HepG2 (cell line): Measurements from ENCODE around the gene LST1. TPM values are rescaled to one million over a fixed set of nuclear protein-coding genes. Genes with fewer than 3 reads are reported as not detected.

Experiments used
- ATF2 ChIP-seq: sonication (generic); formaldehyde crosslinking; IDR thresholded peaks from 2 replicates; pipeline ENCODE4 v1.4.0; 2020; ENCODE audit warnings: missing genetic modification reagents
- BRD4 ChIP-seq: sonication (generic); formaldehyde crosslinking; IDR thresholded peaks from 2 replicates; pipeline ENCODE4 v1.4.0; 2020; ENCODE audit warnings: missing genetic modification reagents
- CERS6 ChIP-seq: sonication (generic); formaldehyde crosslinking; IDR thresholded peaks from 2 replicates; pipeline ENCODE4 v1.5.0; 2020; ENCODE audit warnings: missing genetic modification reagents
- EP300 ChIP-seq, 3 experiments: sonication (generic) in 1 of 3; formaldehyde crosslinking in 1 of 3; IDR thresholded peaks; 2 replicates each; pipeline versions ENCODE4 v1.5.1 to v1.6.1; 2011 to 2020; ENCODE audit warnings: low read depth in 2 of 3, low read length in 2 of 3, borderline replicate concordance in 1 of 3, improper control_type of control experiment in 1 of 3, mild to moderate bottlenecking in 1 of 3, missing genetic modification reagents in 1 of 3, moderate library complexity in 1 of 3
- FUBP1 ChIP-seq: sonication (generic); formaldehyde crosslinking; IDR thresholded peaks from 2 replicates; pipeline ENCODE4 v1.5.1; 2020; ENCODE audit warnings: missing genetic modification reagents, mild to moderate bottlenecking, borderline replicate concordance
- KDM5B ChIP-seq: sonication (generic); formaldehyde crosslinking; IDR thresholded peaks from 2 replicates; pipeline ENCODE4 v1.4.0; 2020; ENCODE audit warnings: missing genetic modification reagents, mild to moderate bottlenecking, borderline replicate concordance
- PHF21A ChIP-seq: sonication (generic); formaldehyde crosslinking; IDR thresholded peaks from 2 replicates; pipeline ENCODE4 v1.5.0; 2020; ENCODE audit warnings: mild to moderate bottlenecking, missing genetic modification reagents
- RFX3 ChIP-seq: IDR thresholded peaks from 2 replicates; pipeline ENCODE4 v1.6.1; 2016; ENCODE audit warnings: missing biosample characterization, missing genetic modification reagents
- SMC3 ChIP-seq: IDR thresholded peaks from 2 replicates; pipeline ENCODE4 v1.6.1; 2011; ENCODE audit warnings: low read length, improper control_type of control experiment
- ZBTB1 ChIP-seq: sonication (generic); formaldehyde crosslinking; IDR thresholded peaks from 2 replicates; pipeline ENCODE4 v1.4.0; 2020; ENCODE audit warnings: missing genetic modification reagents, borderline replicate concordance
- ZBTB49 ChIP-seq: sonication (generic); formaldehyde crosslinking; IDR thresholded peaks from 2 replicates; pipeline ENCODE4 v1.4.0; 2020; ENCODE audit warnings: missing genetic modification reagents, borderline replicate concordance
- ZFP36L1 ChIP-seq: sonication (generic); formaldehyde crosslinking; IDR thresholded peaks from 2 replicates; pipeline ENCODE4 v1.8.0; 2022; ENCODE audit warnings: mild to moderate bottlenecking, missing genetic modification reagents, moderate library complexity
- ZNF230 ChIP-seq: sonication (generic); formaldehyde crosslinking; IDR thresholded peaks from 2 replicates; pipeline ENCODE4 v1.4.0; 2020; ENCODE audit warnings: mild to moderate bottlenecking, missing genetic modification reagents
- ZNF337 ChIP-seq: sonication (generic); formaldehyde crosslinking; IDR thresholded peaks from 2 replicates; pipeline ENCODE4 v1.5.1; 2020; ENCODE audit warnings: missing genetic modification reagents, low read depth, mild to moderate bottlenecking, borderline replicate concordance
- ZNF670 ChIP-seq: sonication (generic); formaldehyde crosslinking; IDR thresholded peaks from 2 replicates; pipeline ENCODE4 v1.8.0; 2022; ENCODE audit warnings: mild to moderate bottlenecking, missing genetic modification reagents, borderline replicate concordance
- ZNF710 ChIP-seq: sonication (generic); formaldehyde crosslinking; IDR thresholded peaks from 2 replicates; pipeline ENCODE4 v1.5.0; 2020; ENCODE audit warnings: mild to moderate bottlenecking, missing genetic modification reagents, borderline replicate concordance
- ZNF777 ChIP-seq: sonication (generic); formaldehyde crosslinking; IDR thresholded peaks from 2 replicates; pipeline ENCODE4 v1.4.0; 2020; ENCODE audit warnings: missing genetic modification reagents
- polyA plus RNA-seq, 8 experiments: library from polyadenylated mRNA; depleted of rRNA in 3 of 8; stranded (reverse) in 7 of 8; unstranded in 1 of 8; fragments of >200 nt; fragmentation: Illumina TruSeq in 4 of 8; extraction: Trizol in 4 of 8; gene quantifications; 2 replicates each; pipeline versions ENCODE4 v1.2.1 to v1.2.3, GENCODE V29; 2011 to 2016; ENCODE audit warnings: low read depth in 4 of 8, missing spikeins in 1 of 8, mixed read lengths in 1 of 8; ENCODE audit not compliant: insufficient read depth in 1 of 8
- total RNA-seq, 5 experiments: library from RNA; depleted of rRNA; stranded (reverse); fragments of >200 nt; fragmentation: Illumina TruSeq; extraction: Trizol; gene quantifications; 2 replicates each; pipeline ENCODE4 v1.2.3, GENCODE V29; 2016; ENCODE audit warnings: low read depth in 1 of 5

LST1 gene
- total and polyA plus RNA-seq, 2 of the 13 experiments (the other 11 are each of a cell fraction or from before 2014, with no cell fraction given), result not detected

GRCh38 chr6:31614684-31615578, 28.9 kb downstream of the LST1 start, which contains the start of gene AIF1 (continued):
- TF ChIP-seq ATF2 (no peak), SMC3 (no peak), ZNF337 (no peak), RFX3 (CRISPR knock-in tag) (no peak), ZBTB49 (no peak), ZBTB1 (CRISPR knock-in tag) (no peak), PHF21A (CRISPR knock-in tag) (peak; percentile 70), ZNF670 (CRISPR knock-in tag) (0 out of 2 replicates have a peak, but pooled peaks have one; percentile 0), ZNF230 (no peak), KDM5B (CRISPR knock-in tag) (0 out of 2 replicates have a peak, but pooled peaks have one; percentile 28), CERS6 (no peak), EP300 (IDR thresholded peaks at IDR 0.05; ENCODE audit: low read depth in 2 of 2, low read length in 2 of 2) (peak in 1 of 2 experiments; percentile 12; a peak in 1 of 4 replicates), EP300 (CRISPR knock-in tag; IDR thresholded peaks at IDR 0.05; ENCODE audit: borderline replicate concordance) (no peak), BRD4 (CRISPR knock-in tag) (0 out of 2 replicates have a peak, but pooled peaks have one; percentile 20), ZFP36L1 (CRISPR knock-in tag) (0 out of 2 replicates have a peak, but pooled peaks have one; percentile 51), ZNF710 (CRISPR knock-in tag) (no peak; the same call in 1 of the 2 replicates), FUBP1 (CRISPR knock-in tag) (no peak), ZNF777 (CRISPR knock-in tag) (no peak)
